Kidney (tissue), 14 donors: ENCODE results near the gene ZNF225. TPM values are rescaled to one million over a fixed set of nuclear protein-coding genes. Genes with fewer than 3 reads are reported as not detected.
"Not testable (repeated sequence)": the region's sequence is repeated elsewhere in the genome, so short reads cannot be mapped to it uniquely, and the experiment has no call there.

Experiments used
- DNase-seq, 5 donors: peaks; one replicate each; pipeline ENCODE4 v3.0.0-alpha.2; 2013 to 2020
- FAIRE-seq: peaks from 2 replicates; lab custom pipeline; 2012; peaks lifted over from hg19 to GRCh38; lab: Jason Lieb, UNC
- H3K27ac ChIP-seq, 2 donors: one replicate each; pipeline ENCODE4 v1.7.0; 2013; ENCODE audit warnings: low read depth in 2 of 2, low read length in 2 of 2, inconsistent platforms in 1 of 2
- H3K27me3 ChIP-seq: one replicate; pipeline ENCODE4 v1.7.1; 2013; ENCODE audit warnings: low read length, inconsistent platforms; ENCODE audit not compliant: control insufficient read depth, insufficient read depth
- H3K36me3 ChIP-seq, 3 donors: one replicate each; pipeline versions ENCODE4 v1.7.0 to v1.7.1; 2013; ENCODE audit warnings: low read length in 3 of 3, control low read depth in 1 of 3, inconsistent platforms in 1 of 3; ENCODE audit not compliant: insufficient read depth in 3 of 3, control insufficient read depth in 2 of 3
- H3K4me1 ChIP-seq, 3 donors: one replicate each; pipeline versions ENCODE4 v1.7.0 to v1.7.1; 2013; ENCODE audit warnings: low read length in 3 of 3, inconsistent platforms in 1 of 3, low read depth in 1 of 3; ENCODE audit not compliant: control insufficient read depth in 2 of 3, insufficient read depth in 2 of 3
- H3K4me3 ChIP-seq, 3 donors: one replicate each; pipeline versions ENCODE4 v1.7.0 to v1.8.1; 2013; ENCODE audit warnings: low read length in 3 of 3, control low read depth in 1 of 3, inconsistent platforms in 1 of 3
- H3K9ac ChIP-seq, 3 donors: one replicate each; pipeline versions ENCODE4 v1.7.0 to v1.7.1; 2013; ENCODE audit warnings: low read length in 3 of 3, control low read depth in 1 of 3, inconsistent platforms in 1 of 3
- H3K9me3 ChIP-seq, 3 donors: one replicate each; pipeline versions ENCODE4 v1.7.0 to v1.7.1; 2013; ENCODE audit warnings: low read length in 3 of 3, control low read depth in 1 of 3, inconsistent platforms in 1 of 3; ENCODE audit not compliant: control insufficient read depth in 2 of 3, insufficient read depth in 1 of 3
- intact Hi-C: fragments of 100-400 bp; cut with DNase I; formaldehyde crosslinking; loops from one replicate; pipeline ENCODE4 v1.11.1; 2022
- polyA plus RNA-seq: library from polyadenylated mRNA; stranded (reverse); fragments of 350-450 nt; fragmentation: Illumina TruSeq; extraction: RNeasy Lipid Tissue Mini Kit (QIAGEN cat#74804); gene quantifications from one replicate; pipeline ENCODE4 v1.2.3, GENCODE V29; 2014; ENCODE audit warnings: low read depth, low replicate concordance; ENCODE audit not compliant: insufficient read depth
- total RNA-seq: library from RNA; stranded (reverse); fragmentation: NEBNext Ultra II Directional; extraction: Animal tissue kit (Norgen Biotek cat#: 25700); gene quantifications from one replicate; pipeline ENCODE4 v1.2.1, GENCODE V29; 2021
- TF ChIP-seq, protein P1 (sequence below): IDR thresholded peaks from 3 replicates; pipeline ENCODE4 v1.5.1; 2012; ENCODE audit warnings: mild to moderate bottlenecking, moderate library complexity, borderline replicate concordance; ENCODE audit not compliant: insufficient read depth; ENCODE audit errors: extremely low read depth
- donor health status: control.
- donor health status: control.
- donor health status: control.
- donor health status: control.
- donor health status: control.
- donor health status: DM: yes; HTN: yes; CAD: no.
- donor health status: Normal renal cell carcinoma (clear cell type).

ZNF225 gene
- total and polyA plus RNA-seq, 2 donors from 2014 or later = 2.3 to 6.7 TPM

DNA sequence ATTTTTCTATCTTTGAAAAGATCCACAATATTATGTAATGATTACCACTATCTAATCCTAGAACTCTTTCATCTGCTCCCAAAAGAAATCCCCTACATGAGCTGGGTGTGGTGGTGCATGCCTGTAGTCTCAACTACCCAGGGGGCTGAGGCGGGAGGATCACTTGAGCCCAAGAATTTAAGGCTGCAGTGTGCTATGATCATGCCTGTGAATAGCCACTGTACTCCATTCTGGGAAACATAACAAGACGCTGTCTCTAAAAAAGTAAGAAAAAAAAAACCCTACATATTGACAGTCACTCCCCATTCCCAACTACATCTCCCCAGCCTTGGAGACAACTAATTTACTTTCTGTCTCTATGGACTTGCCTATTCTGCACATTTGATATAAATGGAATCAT is 50.6 kb downstream of the ZNF225 start:
- TF ChIP-seq, protein P1, sequence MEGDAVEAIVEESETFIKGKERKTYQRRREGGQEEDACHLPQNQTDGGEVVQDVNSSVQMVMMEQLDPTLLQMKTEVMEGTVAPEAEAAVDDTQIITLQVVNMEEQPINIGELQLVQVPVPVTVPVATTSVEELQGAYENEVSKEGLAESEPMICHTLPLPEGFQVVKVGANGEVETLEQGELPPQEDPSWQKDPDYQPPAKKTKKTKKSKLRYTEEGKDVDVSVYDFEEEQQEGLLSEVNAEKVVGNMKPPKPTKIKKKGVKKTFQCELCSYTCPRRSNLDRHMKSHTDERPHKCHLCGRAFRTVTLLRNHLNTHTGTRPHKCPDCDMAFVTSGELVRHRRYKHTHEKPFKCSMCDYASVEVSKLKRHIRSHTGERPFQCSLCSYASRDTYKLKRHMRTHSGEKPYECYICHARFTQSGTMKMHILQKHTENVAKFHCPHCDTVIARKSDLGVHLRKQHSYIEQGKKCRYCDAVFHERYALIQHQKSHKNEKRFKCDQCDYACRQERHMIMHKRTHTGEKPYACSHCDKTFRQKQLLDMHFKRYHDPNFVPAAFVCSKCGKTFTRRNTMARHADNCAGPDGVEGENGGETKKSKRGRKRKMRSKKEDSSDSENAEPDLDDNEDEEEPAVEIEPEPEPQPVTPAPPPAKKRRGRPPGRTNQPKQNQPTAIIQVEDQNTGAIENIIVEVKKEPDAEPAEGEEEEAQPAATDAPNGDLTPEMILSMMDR = no peak
- Histone ChIP-seq H3K27me3 (no peaks in the 10 kb centered on the region), H3K9ac (no peak overlapping the region), H3K27ac (no peak overlapping the region), H3K9me3 (peaks cover 0 to 39% (median 6%) of the 10 kb centered on the region in 3 donors), H3K36me3 (peaks cover 3 to 11% (median 8%) of the 10 kb centered on the region in 3 donors), H3K4me1 (peaks cover 0 to 5% (median 3%) of the 10 kb centered on the region in 3 donors), H3K4me3 (peak overlapping the region in 1 of 3 donors; percentile 89)
- FAIRE-seq (no peak), DNase-seq (no peak)
- intact Hi-C loops = no loop called here

DNA sequence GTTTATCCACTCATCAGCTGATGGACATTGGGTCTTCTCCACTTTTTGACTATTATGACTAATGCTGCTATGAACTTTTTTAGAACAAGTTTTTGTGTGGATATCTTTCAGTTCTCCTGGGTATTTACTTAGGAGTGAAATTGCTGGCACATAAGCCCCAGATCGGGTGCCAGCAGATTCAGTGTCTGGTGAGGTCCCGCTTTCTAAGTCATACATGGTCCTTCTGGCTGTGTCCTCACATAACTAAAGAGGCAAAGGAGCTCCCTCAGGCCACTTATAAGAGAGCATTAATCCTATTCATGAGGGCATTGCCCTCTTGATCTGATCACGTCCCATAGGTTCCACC is 51.1 kb downstream of the ZNF225 start:
- Histone ChIP-seq H3K27me3 (no peaks in the 10 kb centered on the region), H3K9ac (peak overlapping the region in 1 of 3 donors; percentile 87), H3K9me3 (peaks cover 0 to 35% (median 5%) of the 10 kb centered on the region in 3 donors), H3K4me1 (peaks cover 0 to 5% (median 3%) of the 10 kb centered on the region in 3 donors), H3K36me3 (peaks cover 4 to 15% (median 8%) of the 10 kb centered on the region in 3 donors), H3K27ac (no peak overlapping the region), H3K4me3 (peak overlapping the region; percentile 89 to 93 (median 91))
- TF ChIP-seq, protein P1 = no peak
- FAIRE-seq (no peak), DNase-seq (no peak)
- intact Hi-C loops = no loop called here

DNA sequence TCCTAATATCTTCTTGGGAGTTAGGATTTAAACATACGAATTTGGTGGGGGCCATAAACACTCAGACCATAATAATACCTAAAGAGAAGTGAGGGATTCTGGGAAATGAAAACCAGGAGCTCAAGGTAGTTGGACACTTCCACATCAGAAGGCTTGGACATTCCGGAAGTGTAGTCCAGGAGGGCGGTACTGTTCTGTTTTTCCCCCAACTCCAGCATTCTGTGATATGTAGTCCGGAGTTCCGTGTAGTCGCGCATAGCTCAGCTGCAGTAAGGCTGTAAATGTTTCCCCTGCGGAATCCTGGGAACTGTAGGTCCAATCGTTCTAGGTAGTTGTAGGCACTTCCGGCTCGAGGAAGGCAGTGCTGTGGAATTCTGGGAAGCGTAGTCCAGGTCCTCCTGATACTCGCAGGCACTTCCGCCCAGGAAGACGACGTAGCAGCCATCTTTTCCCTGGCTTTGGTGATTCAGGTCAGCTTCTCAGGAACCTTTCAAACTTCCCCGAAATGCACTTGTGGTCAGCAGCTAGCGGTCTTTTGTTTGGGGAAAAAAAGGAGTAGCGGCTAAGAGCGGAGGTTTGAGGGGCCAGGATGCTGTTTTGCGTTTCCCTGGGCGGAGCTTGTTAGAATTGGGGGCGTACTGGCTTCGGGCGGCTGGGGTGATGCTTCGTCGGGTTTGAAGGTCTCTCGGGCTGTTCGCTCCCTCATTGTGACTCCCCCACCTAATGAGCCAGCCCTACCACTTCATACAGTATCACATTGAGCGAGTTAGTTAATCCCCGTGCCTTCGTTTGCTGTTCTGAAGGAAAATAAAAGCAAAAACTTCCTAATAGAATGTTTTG is 51.7 kb downstream of the ZNF225 start, which contains the start of gene ZNF226:
Gene ZNF226, plus strand, starts transcription at position 428 of the 840 bp plus-strand sequence. CDS start 4,981 bp downstream, outside the sequence.
- Histone ChIP-seq H3K4me3 (peak within 1 kb of the TSS; percentile 89 to 93 (median 91)), H3K9ac (peak within 1 kb of the TSS; percentile 76 to 87 (median 84)), H3K27ac (peak within 1 kb of the TSS; percentile 76 to 77), H3K9me3 (peaks cover under 1 to 31% (median 10%) of the 10 kb centered on the region in 3 donors), H3K4me1 (peaks cover 0 to 5% (median 3%) of the 10 kb centered on the region in 3 donors), H3K27me3 (no peaks in the 10 kb centered on the region), H3K36me3 (peaks cover 10 to 21% (median 13%) of the 10 kb centered on the region in 3 donors)
- DNase-seq (peak; percentile 94 to 99 (median 95)), FAIRE-seq (peak; percentile 94)
- TF ChIP-seq, protein P1 = no peak
- intact Hi-C loops = no loop called here

DNA sequence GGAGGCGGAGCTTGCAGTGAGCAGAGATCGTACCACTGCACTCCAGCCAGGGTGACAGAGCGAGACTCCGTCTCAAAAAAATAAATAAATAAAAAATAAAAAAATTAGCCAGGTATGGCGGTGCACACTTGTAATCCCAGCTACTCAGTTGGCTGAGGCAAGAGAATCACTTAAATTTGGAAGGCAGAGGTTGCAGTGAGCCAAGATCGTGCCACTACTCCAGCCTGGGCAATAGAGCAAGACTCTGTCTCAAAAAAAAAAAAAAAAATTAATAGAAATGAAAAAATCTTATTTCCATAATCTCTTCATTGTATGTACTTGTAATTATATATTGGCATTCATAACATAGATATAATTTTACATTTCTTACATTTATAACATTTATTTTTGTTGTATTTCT is 57.5 kb downstream of the ZNF225 start:
- intact Hi-C loops, H3K4me3 ChIP-seq, H3K9ac ChIP-seq, DNase-seq, H3K4me1 ChIP-seq, H3K27me3 ChIP-seq, H3K27ac ChIP-seq: not testable (repeated sequence)
- Histone ChIP-seq H3K9me3 (peaks cover 8 to 52% (median 39%) of the 10 kb centered on the region in 3 donors), H3K36me3 (peaks cover 46 to 70% (median 52%) of the 10 kb centered on the region in 3 donors)
- peak; percentile 71 for FAIRE-seq
